Thoracic aorta (tissue), 2 donors: ENCODE measurements around the gene IL10RA. TPM values are rescaled to one million over a fixed set of nuclear protein-coding genes. Genes with fewer than 3 reads are reported as not detected.
A peak's percentile ranks its signal among the peaks of the same experiment; 100 is the strongest.

Experiments used
- ATAC-seq: fragments of 150-250 bp; one replicate; pipeline ENCODE4 v1.8.0; 2017; ENCODE audit warnings: low read depth; ENCODE audit not compliant: insufficient number of reproducible peaks, low FRiP score
- DNase-seq: peaks from one replicate; pipeline ENCODE4 v3.0.0-alpha.2; 2020; ENCODE audit warnings: low spot score
- H3K27ac ChIP-seq, 2 donors: fragments of 200-600 bp; sonication (generic); 1 replicate in 1 of 2; 2 replicates in 1 of 2; pipeline ENCODE4 v1.5.1; 2016; ENCODE audit warnings: mild to moderate bottlenecking in 2 of 2, moderate library complexity in 2 of 2
- H3K27me3 ChIP-seq: fragments of 200-600 bp; sonication (generic); replicated peaks from 2 replicates; pipeline ENCODE4 v1.6.0; 2016; ENCODE audit warnings: mild to moderate bottlenecking; ENCODE audit not compliant: insufficient read depth
- H3K36me3 ChIP-seq: fragments of 200-600 bp; sonication (generic); one replicate; pipeline ENCODE4 v1.5.1; 2016
- H3K4me1 ChIP-seq, 2 donors: fragments of 200-600 bp; sonication (generic); 1 replicate in 1 of 2; 2 replicates in 1 of 2; pipeline versions ENCODE4 v1.5.1 to v1.6.0; 2016; ENCODE audit warnings: low read depth in 2 of 2, mild to moderate bottlenecking in 1 of 2; ENCODE audit not compliant: control insufficient read depth in 1 of 2
- H3K4me3 ChIP-seq: fragments of 200-600 bp; sonication (generic); 2 replicates; pipeline ENCODE4 v1.5.1; 2016; ENCODE audit warnings: mild to moderate bottlenecking
- H3K9me3 ChIP-seq: fragments of 200-600 bp; sonication (generic); 2 replicates; pipeline ENCODE4 v1.5.1; 2016
- total RNA-seq, 2 donors: library from RNA; depleted of rRNA; stranded (reverse); fragments of >200 nt; gene quantifications; one replicate each; pipeline versions ENCODE4 v1.1.0 to v1.2.3, GENCODE V29; 2016
- TF ChIP-seq, protein P1 (sequence below): fragments of 200-600 bp; sonication (generic); IDR thresholded peaks from one replicate; pipeline ENCODE4 v1.5.1; 2019; ENCODE audit warnings: antibody characterized with exemption

Gene IL10RA
- total RNA-seq, 2 donors from 2014 or later = 36.4 to 72.6 TPM

DNA sequence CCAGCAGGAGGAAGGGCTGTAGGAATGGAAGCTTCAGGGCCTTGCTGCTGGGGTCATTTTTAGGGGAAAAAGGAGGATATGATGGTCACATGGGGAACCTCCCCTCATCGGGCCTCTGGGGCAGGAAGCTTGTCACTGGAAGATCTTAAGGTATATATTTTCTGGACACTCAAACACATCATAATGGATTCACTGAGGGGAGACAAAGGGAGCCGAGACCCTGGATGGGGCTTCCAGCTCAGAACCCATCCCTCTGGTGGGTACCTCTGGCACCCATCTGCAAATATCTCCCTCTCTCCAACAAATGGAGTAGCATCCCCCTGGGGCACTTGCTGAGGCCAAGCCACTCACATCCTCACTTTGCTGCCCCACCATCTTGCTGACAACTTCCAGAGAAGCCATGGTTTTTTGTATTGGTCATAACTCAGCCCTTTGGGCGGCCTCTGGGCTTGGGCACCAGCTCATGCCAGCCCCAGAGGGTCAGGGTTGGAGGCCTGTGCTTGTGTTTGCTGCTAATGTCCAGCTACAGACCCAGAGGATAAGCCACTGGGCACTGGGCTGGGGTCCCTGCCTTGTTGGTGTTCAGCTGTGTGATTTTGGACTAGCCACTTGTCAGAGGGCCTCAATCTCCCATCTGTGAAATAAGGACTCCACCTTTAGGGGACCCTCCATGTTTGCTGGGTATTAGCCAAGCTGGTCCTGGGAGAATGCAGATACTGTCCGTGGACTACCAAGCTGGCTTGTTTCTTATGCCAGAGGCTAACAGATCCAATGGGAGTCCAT, 14.1 kb downstream of the IL10RA start:
- Histone ChIP-seq H3K4me1 (no peaks in the 10 kb centered on the region), H3K4me3 (no peak overlapping the region), H3K27ac (no peak overlapping the region), H3K36me3 (no peaks in the 10 kb centered on the region), H3K9me3 (no peaks in the 10 kb centered on the region), H3K27me3 (no peaks in the 10 kb centered on the region)
- TF ChIP-seq, protein P1, sequence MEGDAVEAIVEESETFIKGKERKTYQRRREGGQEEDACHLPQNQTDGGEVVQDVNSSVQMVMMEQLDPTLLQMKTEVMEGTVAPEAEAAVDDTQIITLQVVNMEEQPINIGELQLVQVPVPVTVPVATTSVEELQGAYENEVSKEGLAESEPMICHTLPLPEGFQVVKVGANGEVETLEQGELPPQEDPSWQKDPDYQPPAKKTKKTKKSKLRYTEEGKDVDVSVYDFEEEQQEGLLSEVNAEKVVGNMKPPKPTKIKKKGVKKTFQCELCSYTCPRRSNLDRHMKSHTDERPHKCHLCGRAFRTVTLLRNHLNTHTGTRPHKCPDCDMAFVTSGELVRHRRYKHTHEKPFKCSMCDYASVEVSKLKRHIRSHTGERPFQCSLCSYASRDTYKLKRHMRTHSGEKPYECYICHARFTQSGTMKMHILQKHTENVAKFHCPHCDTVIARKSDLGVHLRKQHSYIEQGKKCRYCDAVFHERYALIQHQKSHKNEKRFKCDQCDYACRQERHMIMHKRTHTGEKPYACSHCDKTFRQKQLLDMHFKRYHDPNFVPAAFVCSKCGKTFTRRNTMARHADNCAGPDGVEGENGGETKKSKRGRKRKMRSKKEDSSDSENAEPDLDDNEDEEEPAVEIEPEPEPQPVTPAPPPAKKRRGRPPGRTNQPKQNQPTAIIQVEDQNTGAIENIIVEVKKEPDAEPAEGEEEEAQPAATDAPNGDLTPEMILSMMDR = no peak
- DNase-seq (no peak), ATAC-seq (no peak)

DNA sequence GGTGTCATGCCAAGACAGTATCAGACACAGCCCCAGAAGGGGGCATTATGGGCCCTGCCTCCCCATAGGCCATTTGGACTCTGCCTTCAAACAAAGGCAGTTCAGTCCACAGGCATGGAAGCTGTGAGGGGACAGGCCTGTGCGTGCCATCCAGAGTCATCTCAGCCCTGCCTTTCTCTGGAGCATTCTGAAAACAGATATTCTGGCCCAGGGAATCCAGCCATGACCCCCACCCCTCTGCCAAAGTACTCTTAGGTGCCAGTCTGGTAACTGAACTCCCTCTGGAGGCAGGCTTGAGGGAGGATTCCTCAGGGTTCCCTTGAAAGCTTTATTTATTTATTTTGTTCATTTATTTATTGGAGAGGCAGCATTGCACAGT, 14.6 kb downstream of the IL10RA start:
- no peaks in the 10 kb centered on the region for H3K9me3 ChIP-seq
- H3K27ac ChIP-seq = no peak overlapping the region
- no peaks in the 10 kb centered on the region for H3K27me3 ChIP-seq
- H3K4me3 ChIP-seq = no peak overlapping the region
- H3K36me3 ChIP-seq = no peaks in the 10 kb centered on the region
- ATAC-seq = no peak
- H3K4me1 ChIP-seq = no peaks in the 10 kb centered on the region
- TF ChIP-seq, protein P1 = no peak
- no peak for DNase-seq

DNA sequence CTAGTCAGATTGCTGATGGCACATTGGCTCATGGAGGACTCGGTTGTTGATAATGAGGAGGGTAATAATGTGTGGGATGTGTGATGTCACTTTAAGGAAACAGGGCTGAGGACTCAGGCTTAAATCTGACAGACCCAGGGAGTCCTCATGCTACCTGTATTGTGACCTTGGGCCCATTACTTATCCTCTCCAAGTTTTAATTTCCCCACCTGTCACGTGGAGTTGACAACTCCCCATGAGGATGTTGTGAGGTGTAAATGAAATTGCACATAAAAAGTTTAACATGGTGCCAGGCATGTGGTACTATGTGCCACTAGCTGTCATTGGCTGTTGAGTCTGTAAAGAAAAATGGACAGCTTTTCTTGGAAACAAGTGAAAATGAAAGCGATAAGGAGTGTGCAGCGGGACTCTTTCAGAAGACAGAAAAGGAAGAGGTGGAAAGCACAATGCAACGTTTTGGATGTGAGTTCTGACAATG, 15.3 kb downstream of the IL10RA start:
- H3K4me3 ChIP-seq = no peak overlapping the region
- no peaks in the 10 kb centered on the region for H3K36me3 ChIP-seq
- no peak for ATAC-seq
- H3K27me3 ChIP-seq = no peaks in the 10 kb centered on the region
- TF ChIP-seq, protein P1 = no peak
- H3K4me1 ChIP-seq = no peaks in the 10 kb centered on the region
- peak overlapping the region in 1 of 2 donors; percentile 9 for H3K27ac ChIP-seq
- H3K9me3 ChIP-seq = no peaks in the 10 kb centered on the region
- no peak for DNase-seq

DNA sequence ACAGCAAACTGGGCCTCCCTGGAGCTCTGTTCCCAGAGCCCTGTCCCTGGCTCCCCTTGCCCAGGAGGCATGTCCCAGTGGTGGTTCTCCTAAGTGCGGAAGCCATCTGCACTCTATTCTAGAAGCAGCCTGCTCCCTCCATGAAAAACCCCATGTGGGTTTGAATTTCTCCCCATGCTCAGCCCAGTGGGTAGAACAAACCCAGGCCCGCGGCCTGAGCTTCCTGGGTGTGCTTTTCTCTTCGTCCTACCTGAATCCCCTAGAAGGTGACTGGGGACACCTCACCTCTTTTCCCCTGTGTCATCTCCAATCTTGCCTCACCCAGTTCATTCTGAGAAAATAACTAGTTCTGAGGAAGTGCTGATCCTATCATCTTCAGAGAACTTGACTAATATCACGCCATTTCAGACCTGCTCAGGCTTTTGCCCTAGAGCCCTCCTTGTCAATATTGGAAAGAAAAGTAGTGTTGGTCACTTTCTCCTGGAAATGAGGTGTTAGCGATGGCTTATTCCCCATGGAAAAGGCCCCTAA, 15.9 kb downstream of the IL10RA start:
- H3K36me3 ChIP-seq = no peaks in the 10 kb centered on the region
- no peak for DNase-seq
- H3K4me1 ChIP-seq = no peaks in the 10 kb centered on the region
- no peak overlapping the region for H3K4me3 ChIP-seq
- H3K9me3 ChIP-seq = no peaks in the 10 kb centered on the region
- TF ChIP-seq, protein P1 = no peak
- H3K27ac ChIP-seq = peak overlapping the region in 1 of 2 donors; percentile 9
- H3K27me3 ChIP-seq = no peaks in the 10 kb centered on the region
- ATAC-seq = no peak

DNA sequence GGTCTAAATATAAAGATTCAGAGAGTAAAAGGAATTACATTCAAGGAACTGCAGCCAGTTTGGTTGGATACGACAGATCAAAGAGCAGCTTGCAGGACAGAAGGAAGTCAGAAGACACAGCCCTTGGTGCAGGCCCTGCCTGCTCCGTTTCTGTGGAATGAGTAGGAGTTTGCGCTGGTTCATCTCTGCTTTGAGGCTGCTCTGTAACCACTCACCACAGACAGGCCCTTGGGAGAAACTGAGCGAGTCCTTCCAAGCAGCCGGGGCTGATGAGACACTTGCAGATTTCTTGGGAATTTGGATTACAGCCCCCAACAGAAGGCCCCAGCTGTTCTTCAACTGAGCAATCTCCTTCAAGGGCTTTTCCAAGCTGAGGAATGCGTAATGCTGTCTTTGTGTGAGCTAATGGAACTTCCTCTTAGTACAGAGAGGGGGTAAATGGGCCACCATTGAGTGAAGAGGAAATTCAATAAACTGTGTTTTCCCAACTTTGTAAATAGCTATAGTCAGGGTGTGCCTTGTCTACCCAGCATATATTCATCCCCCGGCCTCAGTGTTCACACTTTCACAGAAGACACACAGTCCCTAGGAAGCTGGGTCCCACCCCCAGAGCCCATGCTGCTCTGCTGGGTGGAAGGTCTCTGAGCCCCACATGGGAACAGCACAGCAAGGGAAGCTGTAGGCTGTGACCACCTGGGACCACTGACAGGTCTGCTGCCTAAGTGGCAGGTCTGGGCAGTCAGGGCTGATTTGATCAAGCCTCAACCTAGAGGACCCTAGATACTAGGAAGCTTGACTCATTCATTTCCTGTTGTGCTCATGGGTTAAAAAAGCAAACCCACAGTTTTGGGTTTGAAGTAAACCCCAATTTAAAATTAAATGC, 16.6 kb downstream of the IL10RA start:
- Histone ChIP-seq H3K4me3 (no peak overlapping the region), H3K27ac (peak overlapping the region in 1 of 2 donors; percentile 9), H3K9me3 (no peaks in the 10 kb centered on the region), H3K4me1 (no peaks in the 10 kb centered on the region), H3K36me3 (no peaks in the 10 kb centered on the region), H3K27me3 (no peaks in the 10 kb centered on the region)
- ATAC-seq = peak; percentile 8
- TF ChIP-seq, protein P1 = no peak
- no peak for DNase-seq
